Glutamatergic neuron (in vitro differentiated cells): ENCODE measurements around the gene TAPT1. TPM values are rescaled to one million over a fixed set of nuclear protein-coding genes. Genes with fewer than 3 reads are reported as not detected.
A peak's percentile ranks its signal among the peaks of the same experiment; 100 is the strongest.

Experiments used
- DNase-seq: peaks from one replicate; pipeline ENCODE4 v3.0.0; 2022
- H3K27ac Mint-ChIP-seq: one replicate; pipeline ENCODE4 v1.8.0; 2020; ENCODE audit warnings: mild to moderate bottlenecking, mixed read lengths, inconsistent platforms; ENCODE audit not compliant: unreplicated experiment
- H3K27me3 Mint-ChIP-seq: one replicate; pipeline ENCODE4 v1.8.0; 2020; ENCODE audit warnings: mild to moderate bottlenecking, moderate library complexity, mixed read lengths, inconsistent platforms; ENCODE audit not compliant: unreplicated experiment
- H3K36me3 Mint-ChIP-seq: one replicate; pipeline ENCODE4 v1.8.0; 2020; ENCODE audit warnings: mild to moderate bottlenecking, mixed read lengths, inconsistent platforms; ENCODE audit not compliant: unreplicated experiment
- H3K4me1 Mint-ChIP-seq: one replicate; pipeline ENCODE4 v1.8.0; 2020; ENCODE audit warnings: mild to moderate bottlenecking, low read depth, mixed read lengths, inconsistent platforms; ENCODE audit not compliant: unreplicated experiment
- H3K4me3 Mint-ChIP-seq: one replicate; pipeline ENCODE4 v1.8.0; 2020; ENCODE audit warnings: mild to moderate bottlenecking, mixed read lengths, inconsistent platforms; ENCODE audit not compliant: unreplicated experiment
- H3K9me3 Mint-ChIP-seq: one replicate; pipeline ENCODE4 v1.8.0; 2020; ENCODE audit warnings: mild to moderate bottlenecking, moderate library complexity, mixed read lengths, inconsistent platforms; ENCODE audit not compliant: unreplicated experiment
- total RNA-seq: library from RNA; stranded (reverse); fragmentation: NEBNext Ultra II Directional; extraction: Animal tissue kit (Norgen Biotek cat#: 25700); gene quantifications from one replicate; pipeline ENCODE4 v1.2.1, GENCODE V29; 2021; ENCODE audit not compliant: unreplicated experiment
- TF ChIP-seq, protein P1 (sequence below): fragments of 200-600 bp; sonication (generic); IDR thresholded peaks from one replicate; pipeline ENCODE4 v1.5.0; 2021; ENCODE audit not compliant: partially characterized antibody, unreplicated experiment

Gene TAPT1
- total RNA-seq, 1 donor from 2014 or later: 28.9 TPM

DNA sequence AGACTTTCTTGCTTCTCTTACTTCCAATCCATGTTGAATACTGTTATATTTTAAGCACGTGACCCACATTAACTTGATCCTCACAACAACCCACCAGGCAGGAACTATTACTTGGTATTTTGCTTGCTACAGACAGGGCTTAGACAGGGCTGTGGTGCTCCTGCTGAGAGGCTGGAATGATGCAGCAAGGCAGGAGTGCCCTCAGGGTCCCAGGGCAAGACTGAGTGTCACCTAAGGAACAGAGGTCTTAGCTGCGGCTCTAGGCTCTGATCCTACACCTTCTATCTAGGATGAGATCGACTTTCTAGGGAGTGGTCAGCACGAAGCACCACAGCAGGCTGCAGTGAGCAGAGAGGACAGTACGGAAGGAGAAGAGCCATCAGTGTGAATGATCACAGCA is 20.0 kb downstream of the TAPT1 start:
- peak overlapping the region; percentile 34 for H3K27ac Mint-ChIP-seq
- H3K27me3 Mint-ChIP-seq: no peaks in the 10 kb centered on the region
- H3K4me3 Mint-ChIP-seq: no peak overlapping the region
- no peak for DNase-seq
- H3K9me3 Mint-ChIP-seq: no peaks in the 10 kb centered on the region
- TF ChIP-seq, protein P1, sequence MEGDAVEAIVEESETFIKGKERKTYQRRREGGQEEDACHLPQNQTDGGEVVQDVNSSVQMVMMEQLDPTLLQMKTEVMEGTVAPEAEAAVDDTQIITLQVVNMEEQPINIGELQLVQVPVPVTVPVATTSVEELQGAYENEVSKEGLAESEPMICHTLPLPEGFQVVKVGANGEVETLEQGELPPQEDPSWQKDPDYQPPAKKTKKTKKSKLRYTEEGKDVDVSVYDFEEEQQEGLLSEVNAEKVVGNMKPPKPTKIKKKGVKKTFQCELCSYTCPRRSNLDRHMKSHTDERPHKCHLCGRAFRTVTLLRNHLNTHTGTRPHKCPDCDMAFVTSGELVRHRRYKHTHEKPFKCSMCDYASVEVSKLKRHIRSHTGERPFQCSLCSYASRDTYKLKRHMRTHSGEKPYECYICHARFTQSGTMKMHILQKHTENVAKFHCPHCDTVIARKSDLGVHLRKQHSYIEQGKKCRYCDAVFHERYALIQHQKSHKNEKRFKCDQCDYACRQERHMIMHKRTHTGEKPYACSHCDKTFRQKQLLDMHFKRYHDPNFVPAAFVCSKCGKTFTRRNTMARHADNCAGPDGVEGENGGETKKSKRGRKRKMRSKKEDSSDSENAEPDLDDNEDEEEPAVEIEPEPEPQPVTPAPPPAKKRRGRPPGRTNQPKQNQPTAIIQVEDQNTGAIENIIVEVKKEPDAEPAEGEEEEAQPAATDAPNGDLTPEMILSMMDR: no peak
- no peaks in the 10 kb centered on the region for H3K36me3 Mint-ChIP-seq
- H3K4me1 Mint-ChIP-seq: peaks cover 21% of the 10 kb centered on the region

DNA sequence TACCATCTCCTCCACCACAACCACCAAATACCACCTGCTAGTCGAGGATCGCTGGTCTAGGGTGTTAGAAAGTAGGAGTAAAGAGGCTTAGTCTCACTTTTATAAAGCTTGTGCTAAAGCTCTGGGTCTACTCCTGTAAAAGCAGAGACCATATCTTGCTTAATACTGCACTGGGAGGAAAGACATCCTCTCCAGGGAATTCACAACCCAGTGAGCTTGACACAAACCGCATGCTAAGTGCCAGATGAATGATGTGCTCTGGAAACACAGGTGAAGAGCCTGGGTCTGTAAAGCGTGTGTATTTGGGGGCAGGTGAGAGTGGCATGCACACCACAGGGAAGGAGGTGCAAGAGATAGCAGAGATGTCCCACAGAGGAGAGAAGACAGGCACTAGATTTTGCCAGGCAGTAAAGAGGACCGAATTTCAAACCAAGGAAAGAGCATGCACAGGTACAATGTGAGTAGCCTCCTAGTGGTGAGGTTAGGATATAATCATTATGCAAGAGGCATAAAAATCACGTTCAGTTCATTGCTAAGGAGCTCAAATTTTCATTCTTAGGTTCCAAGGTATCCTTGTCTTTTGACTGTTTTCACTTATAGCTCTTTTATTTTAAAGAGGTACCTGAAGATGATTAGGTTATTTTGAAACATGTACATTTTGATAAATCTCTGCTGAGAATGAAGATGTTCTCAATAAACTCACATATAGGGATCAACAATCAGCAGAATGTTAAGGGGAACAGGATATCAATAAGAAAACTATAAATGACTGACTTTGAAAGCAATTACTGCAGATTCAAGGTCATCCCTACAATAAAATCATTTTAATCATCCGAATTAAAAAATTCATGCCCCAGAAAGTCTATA is 20.7 kb downstream of the TAPT1 start:
- Mint-ChIP-seq H3K4me3 (no peak overlapping the region), H3K9me3 (no peaks in the 10 kb centered on the region), H3K27ac (peak overlapping the region; percentile 39), H3K36me3 (no peaks in the 10 kb centered on the region), H3K27me3 (no peaks in the 10 kb centered on the region), H3K4me1 (peaks cover 21% of the 10 kb centered on the region)
- TF ChIP-seq, protein P1: peak; percentile 78
- no peak for DNase-seq

DNA sequence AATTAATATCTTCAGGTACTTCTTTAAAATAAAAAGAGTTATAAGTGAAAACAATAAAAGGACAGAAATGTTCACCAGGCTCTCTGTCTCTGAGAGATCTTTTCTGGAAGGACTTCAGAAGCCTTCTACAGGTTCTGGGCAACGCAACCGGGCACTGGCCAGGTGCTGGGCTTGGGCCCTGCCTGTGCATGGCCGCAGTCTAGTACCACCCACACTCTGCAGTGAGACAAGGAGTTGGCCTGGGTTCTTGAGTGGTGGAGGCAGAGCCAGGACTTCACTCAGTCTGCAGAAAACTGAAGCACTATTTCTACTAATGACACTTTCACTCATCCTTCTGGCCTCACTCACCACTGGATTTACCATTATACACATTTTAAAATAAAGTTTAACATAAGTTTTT is 21.8 kb downstream of the TAPT1 start:
- TF ChIP-seq, protein P1: no peak
- Mint-ChIP-seq H3K27me3 (no peaks in the 10 kb centered on the region), H3K27ac (no peak overlapping the region), H3K4me1 (peaks cover 21% of the 10 kb centered on the region), H3K4me3 (no peak overlapping the region), H3K36me3 (no peaks in the 10 kb centered on the region), H3K9me3 (no peaks in the 10 kb centered on the region)
- no peak for DNase-seq

DNA sequence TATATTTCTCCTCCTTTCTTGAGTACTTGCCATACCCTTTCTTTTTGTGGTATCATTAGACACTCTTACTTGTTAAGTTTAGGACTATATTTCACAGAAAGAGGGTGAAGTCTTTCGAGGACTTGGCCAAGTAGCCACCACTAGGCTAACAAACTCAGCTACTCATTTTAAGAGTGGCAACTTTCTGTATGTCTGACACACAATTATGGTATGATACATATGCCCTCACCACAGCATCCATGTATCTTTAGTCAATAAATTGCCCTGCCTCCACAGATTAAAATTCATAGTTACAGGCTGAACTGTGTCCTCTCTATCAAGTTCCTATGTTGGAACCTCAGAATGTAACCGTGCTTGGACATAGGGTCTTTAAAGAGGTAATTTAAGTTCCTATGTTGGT is 23.2 kb downstream of the TAPT1 start:
- Mint-ChIP-seq H3K4me3 (no peak overlapping the region), H3K36me3 (no peaks in the 10 kb centered on the region), H3K27me3 (no peaks in the 10 kb centered on the region), H3K27ac (no peak overlapping the region), H3K9me3 (no peaks in the 10 kb centered on the region), H3K4me1 (peaks cover 23% of the 10 kb centered on the region)
- no peak for DNase-seq
- TF ChIP-seq, protein P1: no peak

DNA sequence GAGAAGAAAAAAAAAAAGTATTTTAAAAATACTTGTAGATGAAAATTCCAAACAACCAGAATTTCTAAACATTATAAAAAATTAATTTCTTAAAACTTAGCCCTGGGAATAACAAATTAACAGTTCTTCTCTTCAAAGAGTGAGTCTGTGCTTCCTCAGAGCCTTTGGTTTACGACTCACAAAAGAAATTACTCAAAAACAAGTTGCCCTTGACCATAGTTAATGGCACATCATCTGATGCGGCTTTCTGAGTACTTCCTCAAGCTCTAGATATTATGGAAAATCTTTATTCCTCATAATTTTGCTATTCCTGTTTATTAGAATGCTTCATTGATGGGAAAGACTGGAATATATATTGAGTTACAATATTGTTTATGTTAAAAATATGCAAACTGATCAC is 23.7 kb downstream of the TAPT1 start:
- Mint-ChIP-seq H3K36me3 (no peaks in the 10 kb centered on the region), H3K9me3 (no peaks in the 10 kb centered on the region), H3K4me3 (no peak overlapping the region), H3K27ac (no peak overlapping the region), H3K4me1 (peaks cover 27% of the 10 kb centered on the region), H3K27me3 (no peaks in the 10 kb centered on the region)
- DNase-seq: no peak
- TF ChIP-seq, protein P1: no peak
